SK-N-MC (cell line): ENCODE results near the gene RRP12.

ENCODE experiments used
- EZH2 ChIP-seq: fragments of 200-600 bp; sonication (generic); IDR thresholded peaks from one replicate; pipeline ENCODE4 v1.6.1; 2017; ENCODE audit warnings: antibody characterized with exemption
- POLR2AphosphoS5 ChIP-seq: IDR thresholded peaks from 2 replicates; pipeline ENCODE4 v1.6.1; 2012; ENCODE audit warnings: mild to moderate bottlenecking, low read depth, low read length, borderline replicate concordance

DNA sequence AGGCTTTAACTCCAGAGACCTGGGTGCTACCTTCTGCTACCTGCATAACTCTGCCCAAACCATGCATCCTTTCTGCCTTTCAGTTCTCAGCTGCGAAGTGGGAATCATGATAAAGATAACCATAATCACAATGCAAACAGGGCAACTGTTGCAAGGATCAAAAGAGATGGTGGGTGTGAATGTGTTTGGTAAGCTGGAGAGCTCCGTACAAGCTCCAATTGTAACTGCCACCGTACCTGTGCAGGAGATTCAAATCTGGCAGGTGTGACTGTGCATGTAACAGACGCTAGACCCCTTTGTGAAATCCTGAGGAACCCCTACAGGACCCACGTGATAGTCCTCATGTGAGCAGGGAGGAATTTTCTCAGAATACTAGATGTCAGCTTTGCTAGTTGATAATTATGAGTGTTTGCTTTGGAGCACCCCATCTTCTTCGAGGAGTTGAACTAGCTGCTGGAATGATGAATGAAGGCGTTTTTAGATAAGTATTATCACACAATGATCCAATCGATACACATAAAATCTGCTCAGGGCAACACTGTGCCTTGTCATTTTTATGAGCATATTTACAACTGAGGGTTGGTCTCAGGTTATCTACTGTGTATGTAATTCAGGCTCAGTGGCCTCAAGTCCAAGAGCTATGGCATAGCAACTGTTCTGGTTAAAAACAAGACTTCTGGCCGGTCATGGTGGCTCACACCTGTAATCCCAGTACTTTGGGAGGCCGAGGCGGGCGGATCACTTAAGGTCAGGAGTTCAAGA lies 51.2 kb downstream of the RRP12 start:
- TF ChIP-seq POLR2AphosphoS5 (no peak), EZH2 (no peak)
